MCF 10A (cell line): ENCODE measurements around the gene SNX14. TPM values are rescaled to one million over a fixed set of nuclear protein-coding genes. Genes with fewer than 3 reads are reported as not detected.
"Not testable (repeated sequence)": the region's sequence is repeated elsewhere in the genome, so short reads cannot be mapped to it uniquely, and the experiment has no call there.

ENCODE experiments used
- BruUV-seq: library from RNA; stranded (reverse); fragments of 400-500 nt; replicated peaks from 2 replicates; lab custom pipeline; 2021; lab: Mats Ljungman, UMichigan
- CTCF ChIA-PET: fragments of 300-600 bp; sonication (Branson Sonifier 250); formaldehyde crosslinking; extraction: SDS; loops from one replicate; lab custom pipeline; 2021; ENCODE audit warnings: antibody characterized with exemption, inconsistent platforms; lab: Yijun Ruan, JAX
- POLR2A ChIA-PET: fragments of 300-600, 350-650 bp; sonication (Branson Sonifier 250); formaldehyde crosslinking; extraction: SDS; loops from one replicate; lab custom pipeline; 2020; ENCODE audit warnings: antibody characterized with exemption, inconsistent platforms; lab: Yijun Ruan, JAX
- DNase-seq: peaks from one replicate; pipeline ENCODE4 v3.0.0-alpha.2; 2018; ENCODE audit not compliant: unreplicated experiment
- H3K27ac Mint-ChIP-seq: one replicate; pipeline ENCODE4 v1.8.0; 2022; ENCODE audit warnings: mild to moderate bottlenecking, low read depth, mixed read lengths; ENCODE audit not compliant: unreplicated experiment
- H3K27me3 Mint-ChIP-seq: one replicate; pipeline ENCODE4 v1.8.0; 2022; ENCODE audit warnings: mixed read lengths; ENCODE audit not compliant: insufficient read depth, unreplicated experiment
- H3K36me3 Mint-ChIP-seq: one replicate; pipeline ENCODE4 v1.8.0; 2022; ENCODE audit warnings: mild to moderate bottlenecking, moderate library complexity, mixed read lengths; ENCODE audit not compliant: insufficient read depth, unreplicated experiment
- H3K4me1 Mint-ChIP-seq: one replicate; pipeline ENCODE4 v1.8.0; 2022; ENCODE audit warnings: mixed read lengths; ENCODE audit not compliant: insufficient read depth, unreplicated experiment
- H3K4me3 Mint-ChIP-seq: one replicate; pipeline ENCODE4 v1.8.0; 2022; ENCODE audit warnings: mild to moderate bottlenecking, moderate library complexity, mixed read lengths; ENCODE audit not compliant: unreplicated experiment
- H3K9me3 Mint-ChIP-seq: one replicate; pipeline ENCODE4 v1.8.0; 2022; ENCODE audit warnings: mixed read lengths; ENCODE audit not compliant: unreplicated experiment
- intact Hi-C: fragments of 100-400 bp; cut with micrococcal nuclease; formaldehyde crosslinking; loops from 2 replicates; pipeline ENCODE4 v1.14.1; 2022
- total RNA-seq: library from RNA; stranded (reverse); gene quantifications from 2 replicates; pipeline ENCODE4 v1.2.3, GENCODE V29; 2022
- TF ChIP-seq, protein P1 (sequence below): fragments of 200-600 bp; IDR thresholded peaks from one replicate; pipeline ENCODE4 v1.8.0; 2022; ENCODE audit warnings: antibody characterized with exemption, mild to moderate bottlenecking; ENCODE audit not compliant: unreplicated experiment

Gene SNX14
- total RNA-seq, 1 experiment from 2014 or later: 71.6 TPM

GRCh38 chr6:85632164-85632942 is 38.7 kb upstream of the SNX14 start:
- H3K9me3 Mint-ChIP-seq: no peaks in the 10 kb centered on the region
- BruUV-seq: no TSS peak
- ChIA-PET POLR2A (interaction anchor here (0.8 to 3.2 kb wide), 4 partner anchors 8 to 24 kb away, joined by 3 to 16 read pairs (median 10); partner anchors contain the start of gene SYNCRIP), CTCF (no interaction called here)
- no peak overlapping the region for H3K27ac Mint-ChIP-seq
- no peak for DNase-seq
- H3K36me3 Mint-ChIP-seq: peaks cover 93% of the 10 kb centered on the region
- no peak overlapping the region for H3K4me3 Mint-ChIP-seq
- H3K4me1 Mint-ChIP-seq: peaks cover 16% of the 10 kb centered on the region
- H3K27me3 Mint-ChIP-seq: no peaks in the 10 kb centered on the region
- TF ChIP-seq, protein P1, sequence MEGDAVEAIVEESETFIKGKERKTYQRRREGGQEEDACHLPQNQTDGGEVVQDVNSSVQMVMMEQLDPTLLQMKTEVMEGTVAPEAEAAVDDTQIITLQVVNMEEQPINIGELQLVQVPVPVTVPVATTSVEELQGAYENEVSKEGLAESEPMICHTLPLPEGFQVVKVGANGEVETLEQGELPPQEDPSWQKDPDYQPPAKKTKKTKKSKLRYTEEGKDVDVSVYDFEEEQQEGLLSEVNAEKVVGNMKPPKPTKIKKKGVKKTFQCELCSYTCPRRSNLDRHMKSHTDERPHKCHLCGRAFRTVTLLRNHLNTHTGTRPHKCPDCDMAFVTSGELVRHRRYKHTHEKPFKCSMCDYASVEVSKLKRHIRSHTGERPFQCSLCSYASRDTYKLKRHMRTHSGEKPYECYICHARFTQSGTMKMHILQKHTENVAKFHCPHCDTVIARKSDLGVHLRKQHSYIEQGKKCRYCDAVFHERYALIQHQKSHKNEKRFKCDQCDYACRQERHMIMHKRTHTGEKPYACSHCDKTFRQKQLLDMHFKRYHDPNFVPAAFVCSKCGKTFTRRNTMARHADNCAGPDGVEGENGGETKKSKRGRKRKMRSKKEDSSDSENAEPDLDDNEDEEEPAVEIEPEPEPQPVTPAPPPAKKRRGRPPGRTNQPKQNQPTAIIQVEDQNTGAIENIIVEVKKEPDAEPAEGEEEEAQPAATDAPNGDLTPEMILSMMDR: no peak
- intact Hi-C loops: no loop called here

GRCh38 chr6:85631117-85631516 is 37.5 kb upstream of the SNX14 start:
- Mint-ChIP-seq H3K4me1 (peaks cover 13% of the 10 kb centered on the region), H3K36me3 (peaks cover 93% of the 10 kb centered on the region)
- CTCF ChIA-PET, H3K9me3 Mint-ChIP-seq, BruUV-seq, H3K27ac Mint-ChIP-seq, DNase-seq, H3K4me3 Mint-ChIP-seq, intact Hi-C loops, H3K27me3 Mint-ChIP-seq: not testable (repeated sequence)
- POLR2A ChIA-PET: interaction anchor here (0.8 to 3.2 kb wide), 4 partner anchors 9 to 22 kb away, joined by 3 to 16 read pairs (median 10); partner anchors contain the start of gene SYNCRIP

GRCh38 chr6:85628353-85628752 is 34.7 kb upstream of the SNX14 start:
- Mint-ChIP-seq H3K36me3 (peaks cover 94% of the 10 kb centered on the region), H3K4me3 (no peak overlapping the region), H3K27me3 (no peaks in the 10 kb centered on the region), H3K9me3 (no peaks in the 10 kb centered on the region), H3K4me1 (peaks cover 28% of the 10 kb centered on the region), H3K27ac (no peak overlapping the region)
- BruUV-seq: no TSS peak
- TF ChIP-seq, protein P1: no peak
- intact Hi-C loops: loop anchor here (10.0 kb wide), 1 partner anchor 46 kb away; no protein-coding TSS in a partner anchor
- ChIA-PET POLR2A (interaction anchor here (1.1 to 1.4 kb wide), 3 partner anchors 13 to 50 kb away, joined by 3 to 5 read pairs (median 3); partner anchors contain the start of gene SYNCRIP), CTCF (interaction anchor here (2.3 kb wide), 1 partner anchor 10 kb away, joined by 11 read pairs; no protein-coding TSS in a partner anchor)
- no peak for DNase-seq

DNA sequence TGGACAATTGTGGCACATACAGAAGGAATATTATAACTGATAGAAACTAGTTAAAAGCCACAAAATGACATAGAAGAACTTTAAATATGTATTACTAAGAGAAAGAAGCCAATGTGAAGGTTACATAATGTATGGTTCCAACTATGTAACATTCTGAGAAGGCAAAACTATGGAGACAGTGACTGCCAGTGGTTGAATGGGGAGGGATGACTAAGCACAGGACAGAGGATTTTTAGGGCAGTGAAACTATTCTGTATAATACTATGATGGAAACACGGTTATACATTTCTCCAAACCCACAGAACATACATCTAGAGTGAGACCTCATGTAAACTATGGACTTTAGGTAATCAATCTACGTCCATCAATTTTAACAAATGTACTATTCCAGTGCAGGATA is 26.6 kb upstream of the SNX14 start:
- H3K4me1 Mint-ChIP-seq: peaks cover 12% of the 10 kb centered on the region

More for the DNA sequence above, 26.6 kb upstream of the SNX14 start:
- Mint-ChIP-seq H3K4me3 (no peak overlapping the region), H3K36me3 (peaks cover 100% of the 10 kb centered on the region), H3K9me3 (no peaks in the 10 kb centered on the region), H3K27ac (no peak overlapping the region), H3K27me3 (no peaks in the 10 kb centered on the region)
- BruUV-seq: no TSS peak
- intact Hi-C loops: loop anchor here (10.0 kb wide), 1 partner anchor 54 kb away; no protein-coding TSS in a partner anchor
- POLR2A ChIA-PET: interaction anchor here (0.6 to 0.7 kb wide), 2 partner anchors 22 to 53 kb away, joined by 3 read pairs; no protein-coding TSS in a partner anchor
- TF ChIP-seq, protein P1: no peak
- DNase-seq: no peak
- CTCF ChIA-PET: no interaction called here
